Neural progenitor cell (in vitro differentiated cells): ENCODE results near the gene RPS28.

Experiments
- CTCF ChIP-seq: fragments of 200-600 bp; sonication (generic); IDR thresholded peaks from 2 replicates; pipeline ENCODE4 v1.5.1; 2017; ENCODE audit warnings: antibody characterized with exemption, mild to moderate bottlenecking
- EZH2 ChIP-seq: fragments of 200-600 bp; sonication (generic); IDR thresholded peaks from 2 replicates; pipeline ENCODE4 v1.6.1; 2017; ENCODE audit warnings: antibody characterized with exemption, mild to moderate bottlenecking, moderate library complexity

- no peak for TF ChIP-seq CTCF
- TF ChIP-seq EZH2: no peak
These were observed 46.2 kb downstream of the RPS28 start for GRCh38 chr19:8367327-8368001.
